NOMO-1 (cell line): ENCODE results near the gene TSSK3.
"Not testable (repeated sequence)": the region's sequence is repeated elsewhere in the genome, so short reads cannot be mapped to it uniquely, and the experiment has no call there.

Experiments used
- DNase-seq, 2 experiments: peaks; one replicate each; lab custom pipeline; 2025; ENCODE audit not compliant: unreplicated experiment in 2 of 2; lab: John Stamatoyannopoulos, UW

Gene TSSK3

DNA sequence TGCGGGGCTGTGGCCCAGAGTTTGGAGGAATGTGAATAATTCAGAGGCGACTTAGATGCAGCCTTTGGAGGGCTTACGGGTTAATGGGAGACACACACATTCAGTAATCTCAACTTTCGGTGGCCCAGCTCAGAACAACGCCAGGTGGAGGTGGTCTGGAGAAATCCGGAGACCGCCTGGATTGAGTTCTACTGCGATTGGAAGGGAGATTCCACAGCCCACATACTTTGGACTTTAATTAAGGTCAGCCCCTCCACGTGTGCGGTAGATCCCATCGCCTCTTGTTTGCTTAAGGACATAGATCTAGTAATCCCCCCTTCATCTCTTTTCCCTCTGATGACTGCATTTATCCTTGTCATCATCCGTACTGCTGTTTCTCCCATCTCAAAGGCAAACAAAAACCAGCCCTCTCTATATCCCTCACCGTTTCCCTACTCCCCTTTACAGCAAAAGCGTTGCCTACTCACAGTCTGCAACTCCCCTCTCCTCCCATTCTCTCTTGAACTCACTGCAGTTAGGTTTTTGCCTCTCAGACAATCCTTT is 32.6 kb downstream of the TSSK3 start:
- DNase-seq: no peak

DNA sequence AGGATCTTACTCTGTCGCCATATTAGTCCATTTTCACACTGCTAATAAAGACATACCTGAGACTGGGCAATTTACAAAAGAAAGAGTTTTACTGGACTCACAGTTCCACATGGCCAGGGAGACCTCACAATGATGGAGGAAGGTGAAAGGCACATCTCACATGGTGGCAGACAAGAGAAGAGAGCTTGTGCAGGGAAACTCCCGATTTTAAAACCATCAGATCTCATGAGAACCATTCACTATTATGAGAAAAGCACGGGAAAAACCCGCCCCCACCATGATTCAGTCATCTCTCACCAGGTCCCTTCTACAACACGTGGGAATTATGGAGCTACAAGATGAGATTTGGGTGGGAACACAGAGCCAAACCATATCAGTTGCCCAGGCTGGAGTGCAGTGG is 34.2 kb downstream of the TSSK3 start:
- not testable (repeated sequence) for DNase-seq

DNA sequence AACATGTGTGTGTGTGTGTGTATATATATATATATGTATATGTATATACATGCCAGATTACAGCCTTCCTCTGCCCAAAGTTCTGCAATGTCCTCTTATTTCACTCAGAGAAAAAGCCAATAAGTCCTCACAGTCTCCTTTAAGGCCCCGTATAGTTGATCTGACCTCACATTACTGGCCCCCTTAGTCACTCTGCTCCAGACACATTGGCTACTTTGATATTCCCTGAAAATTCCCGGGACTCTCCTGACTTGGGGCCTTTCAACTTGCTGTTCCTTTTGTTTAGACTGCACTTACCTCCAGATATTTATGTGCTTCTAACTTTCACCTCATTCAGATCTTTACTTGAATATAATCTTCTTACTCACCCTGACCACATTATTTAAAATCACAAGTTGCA is 36.1 kb downstream of the TSSK3 start:
- DNase-seq: no peak

DNA sequence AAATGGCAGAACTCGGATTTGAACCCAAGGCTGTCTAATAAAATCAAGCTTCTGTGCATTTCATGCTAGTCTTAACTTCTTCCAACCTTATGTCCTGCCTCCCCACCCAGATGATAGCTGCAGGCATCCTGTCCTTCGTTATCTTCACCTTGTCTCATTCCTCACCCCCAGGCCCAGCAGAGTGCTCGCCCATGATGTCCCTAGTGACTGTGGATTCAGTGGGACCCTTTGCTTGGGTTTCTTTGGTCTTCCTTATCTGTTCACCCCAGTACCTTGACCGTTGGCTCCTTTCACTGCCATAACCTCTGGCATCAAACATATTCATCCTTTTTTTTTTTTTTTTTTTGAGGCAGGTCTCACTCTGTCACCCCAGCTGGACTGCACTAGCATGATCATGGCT is 37.5 kb downstream of the TSSK3 start:
- no peak for DNase-seq

DNA sequence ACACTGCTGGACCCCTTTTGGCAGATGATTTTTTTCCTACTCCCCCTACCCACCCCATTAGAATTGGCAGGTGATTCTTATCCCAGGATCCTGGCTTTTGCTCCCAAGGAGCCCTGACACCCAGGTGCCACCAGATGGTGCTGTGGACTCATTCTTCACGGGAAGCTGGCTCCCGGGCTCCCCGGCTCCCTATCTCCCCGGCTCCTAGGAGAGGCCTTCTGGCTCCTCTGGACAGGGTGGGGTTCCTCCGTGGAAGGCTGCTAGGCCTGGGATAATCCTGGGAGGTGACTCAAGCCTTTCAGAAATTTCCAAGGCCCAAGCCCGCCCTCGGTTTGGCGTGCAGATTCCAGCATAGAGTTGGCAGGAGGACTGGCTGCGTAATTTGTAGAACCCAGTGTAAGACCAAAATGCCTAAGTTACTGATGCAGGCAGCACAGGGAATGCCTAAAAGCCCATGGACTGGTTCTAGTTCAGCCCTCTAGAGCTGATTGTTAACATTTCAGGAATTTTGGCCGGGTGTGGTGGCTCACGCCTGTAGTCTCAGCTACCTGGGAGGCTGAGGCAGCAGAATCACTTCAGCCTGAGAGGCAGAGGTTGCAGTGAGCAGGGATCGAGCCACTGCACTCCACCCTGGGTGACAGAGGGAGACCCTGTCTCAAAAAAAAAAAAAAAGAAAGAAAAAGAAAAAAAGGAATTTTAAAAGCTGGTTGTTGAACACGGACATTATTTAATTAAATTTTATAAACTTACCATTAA is 38.7 kb downstream of the TSSK3 start:
- DNase-seq: peak; percentile 6 to 43

DNA sequence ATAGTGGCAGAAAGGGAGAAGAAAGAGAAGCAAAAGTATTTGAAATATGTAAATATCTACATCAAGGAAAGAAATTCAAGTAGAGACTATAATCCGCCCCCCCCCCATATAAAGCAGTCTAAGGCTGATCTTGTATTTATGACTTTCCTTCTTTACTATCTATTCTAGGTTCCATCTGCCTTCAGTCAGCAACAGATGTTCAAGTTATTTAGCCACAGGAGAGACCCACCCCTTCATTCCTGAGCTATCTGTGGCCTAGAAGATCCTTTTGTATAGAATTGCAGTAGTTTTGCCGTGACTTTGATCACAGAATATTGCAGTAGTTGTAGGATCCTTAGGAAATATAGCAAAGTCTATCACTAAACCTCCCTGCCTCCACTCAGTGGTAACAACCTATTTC is 42.6 kb downstream of the TSSK3 start:
- DNase-seq: no peak

DNA sequence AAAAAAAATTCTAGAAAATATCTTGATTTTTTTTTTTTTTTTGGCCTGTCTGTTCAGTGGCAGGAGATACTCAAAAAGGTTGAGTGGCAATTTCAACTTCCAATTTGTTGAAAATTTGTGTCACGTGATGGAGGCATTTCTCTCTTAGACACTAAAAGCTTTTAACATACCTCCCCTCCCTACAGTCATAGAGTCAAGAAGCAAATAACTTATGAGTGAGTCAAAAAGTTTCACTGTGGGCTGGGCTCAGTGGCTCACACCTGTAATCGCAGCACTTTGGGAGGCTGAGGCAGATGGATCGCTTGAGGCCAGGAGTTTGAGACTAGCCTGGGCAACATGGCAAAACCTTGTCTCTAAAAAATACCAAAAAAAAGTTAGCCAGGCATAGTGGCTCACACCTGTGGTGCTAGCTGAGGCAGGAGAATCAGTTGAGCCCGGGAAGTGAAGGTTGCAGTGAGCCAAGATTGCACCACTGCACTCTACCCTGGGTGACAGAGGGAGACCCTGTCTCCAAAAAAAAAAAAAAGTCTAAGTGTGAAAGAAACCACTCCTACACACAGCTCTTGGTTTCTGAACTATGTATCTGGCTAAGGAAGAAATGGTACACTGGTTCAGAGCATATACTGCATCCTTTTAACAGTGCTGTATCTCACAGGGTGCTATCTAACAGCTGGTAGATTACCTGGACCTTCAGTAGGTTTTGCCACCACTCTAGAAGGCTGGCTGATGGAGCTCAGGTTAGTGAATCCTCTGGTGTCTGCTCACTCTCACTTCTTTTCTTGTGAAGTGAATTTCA is 43.5 kb downstream of the TSSK3 start:
- no peak for DNase-seq

DNA sequence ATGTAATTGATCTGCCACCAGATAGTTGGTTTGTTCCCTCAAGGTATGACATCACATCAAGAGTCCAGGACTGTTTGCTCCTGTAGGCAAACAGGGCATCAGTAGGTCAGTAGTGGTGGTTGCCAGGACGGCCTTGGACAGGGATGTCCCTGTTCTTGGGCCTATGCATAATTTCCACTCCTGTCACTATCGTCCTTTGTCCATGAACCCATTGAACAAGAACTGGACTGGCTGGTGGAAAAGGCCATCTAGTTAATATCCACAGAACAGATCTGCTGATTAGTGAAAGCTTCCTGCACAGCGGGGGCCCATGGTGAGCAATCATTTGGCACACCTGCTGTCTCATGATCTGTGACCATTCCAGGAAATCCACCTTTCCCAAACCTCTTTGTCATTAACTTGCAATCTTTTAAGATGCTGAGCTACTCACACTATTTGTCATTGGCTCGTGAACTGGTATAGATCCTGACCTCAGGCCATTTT is 44.3 kb downstream of the TSSK3 start:
- DNase-seq: no peak

DNA sequence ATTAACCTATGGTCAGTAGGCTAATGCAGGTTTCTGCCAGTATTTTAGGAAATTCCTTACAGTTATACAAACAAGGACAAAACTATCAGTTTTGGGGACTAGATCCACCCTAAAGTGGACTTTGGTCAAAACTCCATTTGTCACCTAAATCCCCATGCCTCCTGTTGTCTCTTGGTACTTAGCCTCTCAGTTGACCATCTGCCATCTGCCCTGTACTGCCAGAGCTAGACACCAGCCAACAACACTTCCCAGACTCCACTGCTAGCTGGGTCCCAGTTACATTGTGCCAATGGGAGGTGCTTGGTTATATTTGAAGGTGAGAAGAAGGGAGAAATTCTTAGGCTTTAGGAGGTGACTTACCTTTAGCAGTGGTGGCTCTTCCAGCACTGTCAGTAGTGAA is 48.9 kb downstream of the TSSK3 start:
- DNase-seq: no peak

DNA sequence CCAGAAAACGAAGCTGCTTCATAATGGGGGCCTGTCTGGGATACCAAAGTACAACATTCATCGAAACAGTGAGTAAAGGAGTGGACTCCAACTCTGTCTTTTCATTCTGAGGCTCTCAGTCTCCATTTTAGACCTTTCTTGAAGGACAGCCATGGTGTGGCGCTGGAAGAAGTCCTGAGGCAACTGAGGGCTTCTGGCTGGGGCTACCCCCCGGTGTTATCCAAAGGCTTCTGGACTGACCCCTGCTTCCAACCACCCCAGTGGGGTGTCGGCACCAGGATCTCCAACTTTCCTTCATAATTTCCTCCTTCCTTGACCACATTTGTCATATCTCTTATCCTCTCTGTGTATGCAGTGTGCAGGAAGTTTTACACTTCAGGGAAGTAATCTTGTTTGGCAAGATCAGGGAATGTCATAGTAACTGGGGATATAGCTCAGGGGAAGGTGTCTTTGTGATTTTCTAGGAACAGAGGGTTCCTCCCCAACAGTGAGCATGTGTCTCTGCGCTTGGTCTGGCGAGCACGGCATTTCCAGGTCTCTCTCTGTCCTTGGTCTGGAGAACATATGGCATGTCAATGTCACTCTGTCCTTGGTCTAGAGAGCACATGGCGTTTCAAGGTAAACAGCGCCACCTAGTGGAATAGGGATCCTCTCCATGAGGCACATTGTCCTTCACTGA is 51.3 kb downstream of the TSSK3 start:
- peak; percentile 49 to 77 for DNase-seq
